Brain microvascular endothelial cell (primary cell): ENCODE results near the gene TTC16.
A peak's percentile ranks its signal among the peaks of the same experiment; 100 is the strongest.

Source experiments
- DNase-seq: peaks from one replicate; pipeline ENCODE4 v3.0.0-alpha.2; 2020
- H3K27ac ChIP-seq: fragments of 250-450 bp; sonication (Bioruptor Pico); 2 replicates; pipeline ENCODE4 v1.5.1; 2020; ENCODE audit warnings: mild to moderate bottlenecking, moderate library complexity
- H3K27me3 ChIP-seq: fragments of 250-450 bp; sonication (Bioruptor Pico); replicated peaks from 2 replicates; pipeline ENCODE4 v1.5.1; 2020; ENCODE audit warnings: mild to moderate bottlenecking
- H3K36me3 ChIP-seq: fragments of 250-450 bp; sonication (Bioruptor Pico); replicated peaks from 2 replicates; pipeline ENCODE4 v1.5.1; 2020; ENCODE audit warnings: mild to moderate bottlenecking
- H3K4me3 ChIP-seq: 2 replicates; pipeline ENCODE4 v1.5.1; 2011; ENCODE audit warnings: low read depth, mild to moderate bottlenecking, control low read depth, low read length, moderate library complexity
- CTCF ChIP-seq: IDR thresholded peaks from 2 replicates; pipeline ENCODE4 v1.5.1; 2011; ENCODE audit warnings: low read depth, mild to moderate bottlenecking, moderate library complexity, low read length, control low read depth, inconsistent platforms; ENCODE audit errors: missing control alignments
- in situ Hi-C: cut with HindIII; loops from 2 replicates; pipeline ENCODE4 v1.10.0; 2017; ENCODE audit warnings: low sequenced_read_pairs, low pct_ligation_motif_present

Gene TTC16

GRCh38 chr9:127723444-127723843 lies 7.6 kb downstream of the TTC16 start:
- in situ Hi-C loops = no loop called here
- peak; percentile 11 for DNase-seq
- Histone ChIP-seq H3K4me3 (no peak overlapping the region), H3K27me3 (no peaks in the 10 kb centered on the region), H3K27ac (no peak overlapping the region), H3K36me3 (no peaks in the 10 kb centered on the region)
- TF ChIP-seq CTCF = peak; percentile 8

GRCh38 chr9:127724012-127724411 lies 8.1 kb downstream of the TTC16 start:
- Histone ChIP-seq H3K4me3 (no peak overlapping the region), H3K27ac (no peak overlapping the region), H3K27me3 (no peaks in the 10 kb centered on the region), H3K36me3 (no peaks in the 10 kb centered on the region)
- in situ Hi-C loops = no loop called here
- no peak for DNase-seq
- no peak for TF ChIP-seq CTCF

DNA sequence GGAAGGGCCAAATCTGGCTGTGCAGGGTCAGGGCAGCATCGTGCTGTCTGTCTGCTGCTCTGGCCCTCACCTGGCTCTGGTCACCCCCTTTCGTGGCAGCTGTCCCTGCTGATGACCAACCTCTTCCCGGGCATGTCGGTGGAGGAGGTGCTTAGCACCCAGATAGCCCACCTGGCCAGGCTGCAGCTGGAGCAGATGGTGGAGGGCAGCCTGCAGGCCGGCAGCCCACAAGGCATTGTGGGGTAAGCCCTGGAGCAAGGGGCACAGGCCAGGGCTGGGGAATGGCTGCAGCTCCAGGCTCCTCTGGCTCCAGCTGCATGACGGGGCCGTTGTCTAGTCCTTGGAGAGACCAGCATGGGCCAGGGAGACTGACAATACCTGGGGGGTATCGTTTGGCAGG lies 11.0 kb downstream of the TTC16 start:
- no peaks in the 10 kb centered on the region for H3K36me3 ChIP-seq
- H3K27ac ChIP-seq = no peak overlapping the region
- TF ChIP-seq CTCF = no peak
- no peak overlapping the region for H3K4me3 ChIP-seq
- DNase-seq = no peak
- in situ Hi-C loops = no loop called here
- no peaks in the 10 kb centered on the region for H3K27me3 ChIP-seq

- Histone ChIP-seq H3K36me3 (no peaks in the 10 kb centered on the region), H3K27me3 (no peaks in the 10 kb centered on the region), H3K4me3 (no peak overlapping the region), H3K27ac (no peak overlapping the region)
- no peak for TF ChIP-seq CTCF
- no peak for DNase-seq
- in situ Hi-C loops = no loop called here
Observed at GRCh38 chr9:127728808-127729207, 12.9 kb downstream of the TTC16 start.

- in situ Hi-C loops = no loop called here
- no peak for DNase-seq
- no peaks in the 10 kb centered on the region for H3K27me3 ChIP-seq
- H3K27ac ChIP-seq = no peak overlapping the region
- H3K36me3 ChIP-seq = no peaks in the 10 kb centered on the region
- no peak overlapping the region for H3K4me3 ChIP-seq
- TF ChIP-seq CTCF = no peak
Observed at GRCh38 chr9:127729522-127730256, 13.8 kb downstream of the TTC16 start.

DNA sequence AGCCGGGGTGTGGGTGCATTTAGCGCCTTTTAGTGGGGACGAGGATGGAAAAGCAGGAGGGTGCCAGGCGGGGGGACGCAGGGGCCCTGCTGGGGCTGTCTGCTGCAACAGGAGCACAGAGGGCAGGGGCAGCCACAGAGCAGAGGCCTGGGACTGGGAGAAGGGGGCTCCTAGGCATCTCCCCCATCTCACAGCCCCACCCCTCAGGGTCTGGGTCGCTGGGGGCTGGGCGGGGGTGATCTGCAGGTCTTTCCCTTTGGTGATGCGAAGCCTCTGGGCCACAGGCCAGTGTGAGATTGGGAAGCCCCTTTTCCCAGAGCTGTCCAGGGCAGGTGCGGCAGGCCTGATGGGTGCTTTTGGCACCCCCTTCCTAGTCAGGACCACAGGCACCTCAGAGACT lies 14.4 kb downstream of the TTC16 start:
- no peak for TF ChIP-seq CTCF
- in situ Hi-C loops = no loop called here
- no peaks in the 10 kb centered on the region for H3K27me3 ChIP-seq

More for the DNA sequence above, 14.4 kb downstream of the TTC16 start:
- no peak overlapping the region for H3K4me3 ChIP-seq
- no peaks in the 10 kb centered on the region for H3K36me3 ChIP-seq
- no peak overlapping the region for H3K27ac ChIP-seq
- DNase-seq = no peak
